ENCODE results near the gene STON1.

Gene STON1

DNA sequence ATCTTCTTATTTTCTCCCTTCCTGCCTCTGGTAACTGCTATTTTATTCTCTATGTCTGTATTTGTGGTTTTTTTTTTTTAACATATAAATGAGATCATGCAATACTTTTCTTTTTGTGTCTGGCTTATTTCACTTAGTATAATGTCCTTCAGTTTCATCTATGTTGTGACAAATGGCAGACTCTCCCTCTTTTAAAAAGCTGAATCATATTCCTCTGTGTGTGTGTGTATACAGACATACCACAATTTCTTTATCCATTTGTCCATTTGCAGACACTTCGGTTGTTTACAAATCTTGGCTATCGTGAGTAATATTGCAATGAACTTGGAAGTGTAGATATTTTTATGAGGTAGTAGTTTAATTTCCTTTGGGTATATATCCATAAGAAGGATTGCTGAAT lies 94.7 kb downstream of the STON1 start:
- Histone ChIP-seq H3K9me3 (ENCODE audit: control insufficient read depth in 1 of 2, low read length in 2 of 2) (peaks cover 0 to 8% of the 10 kb centered on the region in 2 donors), H3K27ac (ENCODE audit: low read length) (no peak overlapping the region), H3K4me1 (ENCODE audit: control insufficient read depth in 1 of 2, insufficient read depth in 2 of 2, low read length in 2 of 2) (no peaks in the 10 kb centered on the region), H3K36me3 (ENCODE audit: control insufficient read depth in 1 of 2, insufficient read depth in 2 of 2, low read length in 2 of 2) (peaks cover 0 to 7% of the 10 kb centered on the region in 2 donors), H3K4me3 (ENCODE audit: low read depth in 1 of 2, low read length in 2 of 2) (no peak overlapping the region), H3K27me3 (ENCODE audit: low read depth, low read length) (no peaks in the 10 kb centered on the region)

DNA sequence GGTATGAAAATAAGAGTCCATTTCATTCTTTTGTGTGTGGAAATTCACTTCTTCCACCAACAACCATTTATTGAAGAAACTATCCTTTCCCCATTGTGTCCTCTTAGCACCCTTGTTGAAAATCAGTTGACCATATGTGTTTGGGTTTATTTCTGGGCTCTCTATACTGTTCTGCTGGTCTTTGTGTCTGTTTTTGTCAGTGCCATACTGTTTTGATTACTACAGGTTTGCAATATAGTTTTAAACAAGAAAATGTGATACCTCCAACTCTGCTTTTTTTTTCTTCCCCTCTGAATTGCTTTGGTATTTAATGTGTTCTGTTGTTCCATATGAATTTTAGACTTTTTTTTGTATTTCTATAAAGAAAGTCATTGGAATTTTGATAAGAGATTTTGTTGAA lies 96.1 kb downstream of the STON1 start:
- no peak overlapping the region for H3K4me3 ChIP-seq (ENCODE audit: low read depth in 1 of 2, low read length in 2 of 2)
- H3K27me3 ChIP-seq (ENCODE audit: low read depth, low read length) = no peaks in the 10 kb centered on the region
- H3K27ac ChIP-seq (ENCODE audit: low read length) = no peak overlapping the region
- peaks cover 0 to 5% of the 10 kb centered on the region in 2 donors for H3K36me3 ChIP-seq (ENCODE audit: control insufficient read depth in 1 of 2, insufficient read depth in 2 of 2, low read length in 2 of 2)
- H3K9me3 ChIP-seq (ENCODE audit: control insufficient read depth in 1 of 2, low read length in 2 of 2) = peaks cover 0 to 8% of the 10 kb centered on the region in 2 donors
- no peaks in the 10 kb centered on the region for H3K4me1 ChIP-seq (ENCODE audit: control insufficient read depth in 1 of 2, insufficient read depth in 2 of 2, low read length in 2 of 2)

- no peak overlapping the region for H3K27ac ChIP-seq (ENCODE audit: low read length)
- no peak overlapping the region for H3K4me3 ChIP-seq (ENCODE audit: low read depth in 1 of 2, low read length in 2 of 2)
- H3K4me1 ChIP-seq (ENCODE audit: control insufficient read depth in 1 of 2, insufficient read depth in 2 of 2, low read length in 2 of 2) = no peaks in the 10 kb centered on the region
- H3K36me3 ChIP-seq (ENCODE audit: control insufficient read depth in 1 of 2, insufficient read depth in 2 of 2, low read length in 2 of 2) = peaks cover 0 to 5% of the 10 kb centered on the region in 2 donors
- no peaks in the 10 kb centered on the region for H3K9me3 ChIP-seq (ENCODE audit: control insufficient read depth in 1 of 2, low read length in 2 of 2)
- H3K27me3 ChIP-seq (ENCODE audit: low read depth, low read length) = no peaks in the 10 kb centered on the region
Measured at GRCh38 chr2:48633143-48633542, 103.2 kb downstream of the STON1 start.

- Histone ChIP-seq H3K27ac (ENCODE audit: low read length) (no peak overlapping the region), H3K36me3 (ENCODE audit: control insufficient read depth in 1 of 2, insufficient read depth in 2 of 2, low read length in 2 of 2) (peaks cover 0 to 5% of the 10 kb centered on the region in 2 donors), H3K4me3 (ENCODE audit: low read depth in 1 of 2, low read length in 2 of 2) (no peak overlapping the region), H3K9me3 (ENCODE audit: control insufficient read depth in 1 of 2, low read length in 2 of 2) (no peaks in the 10 kb centered on the region), H3K27me3 (ENCODE audit: low read depth, low read length) (no peaks in the 10 kb centered on the region), H3K4me1 (ENCODE audit: control insufficient read depth in 1 of 2, insufficient read depth in 2 of 2, low read length in 2 of 2) (no peaks in the 10 kb centered on the region)
Measured at GRCh38 chr2:48635786-48636185, 105.8 kb downstream of the STON1 start.

GRCh38 chr2:48638261-48638660 lies 108.3 kb downstream of the STON1 start:
- H3K36me3 ChIP-seq (ENCODE audit: control insufficient read depth in 1 of 2, insufficient read depth in 2 of 2, low read length in 2 of 2) = peaks cover 0 to 5% of the 10 kb centered on the region in 2 donors
- no peaks in the 10 kb centered on the region for H3K4me1 ChIP-seq (ENCODE audit: control insufficient read depth in 1 of 2, insufficient read depth in 2 of 2, low read length in 2 of 2)
- no peaks in the 10 kb centered on the region for H3K9me3 ChIP-seq (ENCODE audit: control insufficient read depth in 1 of 2, low read length in 2 of 2)
- H3K4me3 ChIP-seq (ENCODE audit: low read depth in 1 of 2, low read length in 2 of 2) = no peak overlapping the region
- H3K27ac ChIP-seq (ENCODE audit: low read length) = no peak overlapping the region
- no peaks in the 10 kb centered on the region for H3K27me3 ChIP-seq (ENCODE audit: low read depth, low read length)

Measured in muscle layer of duodenum (tissue), 2 donors.